NCI-H2227 (cell line): ENCODE measurements around the gene TULP4.
"Not testable (repeated sequence)": the region's sequence is repeated elsewhere in the genome, so short reads cannot be mapped to it uniquely, and the experiment has no call there.

Experiments
- DNase-seq: peaks from one replicate; lab custom pipeline; 2025; ENCODE audit not compliant: unreplicated experiment; lab: John Stamatoyannopoulos, UW

Gene TULP4

GRCh38 chr6:158327211-158327610 lies 14.9 kb downstream of the TULP4 start:
- no peak for DNase-seq

DNA sequence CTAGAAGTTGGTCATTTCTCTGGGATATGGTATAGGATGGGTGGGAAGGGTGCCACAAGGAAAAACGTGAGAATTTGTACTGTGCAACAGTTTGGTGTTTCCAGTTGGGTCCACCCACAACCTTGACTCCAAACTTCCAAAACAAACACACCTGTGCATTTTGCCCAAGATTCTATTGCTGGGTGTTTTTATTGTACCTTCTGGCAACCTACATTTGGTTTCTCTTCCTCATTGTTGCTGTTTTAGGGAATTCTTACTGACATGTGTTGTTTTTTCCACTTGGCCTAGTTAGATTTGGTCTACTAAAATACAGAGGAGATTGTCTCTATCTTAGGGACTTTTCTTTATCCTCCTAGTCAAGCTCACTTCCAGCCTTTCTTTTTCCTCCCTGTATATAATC lies 16.7 kb downstream of the TULP4 start:
- no peak for DNase-seq

DNA sequence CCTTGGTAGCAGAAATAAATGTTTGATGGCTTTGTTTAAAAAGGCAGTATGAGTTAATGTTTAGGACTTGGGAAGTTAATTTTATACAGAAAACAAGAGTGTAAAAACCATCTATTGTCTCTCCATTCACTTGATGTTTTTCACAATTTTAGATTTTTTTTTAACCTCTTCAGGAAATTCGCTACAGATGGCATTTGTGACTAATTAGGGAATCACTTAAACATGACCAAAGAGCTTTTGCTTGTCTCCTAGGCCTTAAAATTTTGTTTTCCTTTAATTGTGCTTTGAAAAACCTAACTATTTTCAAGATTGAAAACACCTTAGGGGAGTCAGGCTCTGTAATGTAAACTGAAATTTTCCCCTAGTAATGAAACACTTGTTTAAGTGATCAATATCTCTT lies 17.3 kb downstream of the TULP4 start:
- DNase-seq, result no peak

GRCh38 chr6:158330016-158330415 lies 17.8 kb downstream of the TULP4 start:
- no peak for DNase-seq

DNA sequence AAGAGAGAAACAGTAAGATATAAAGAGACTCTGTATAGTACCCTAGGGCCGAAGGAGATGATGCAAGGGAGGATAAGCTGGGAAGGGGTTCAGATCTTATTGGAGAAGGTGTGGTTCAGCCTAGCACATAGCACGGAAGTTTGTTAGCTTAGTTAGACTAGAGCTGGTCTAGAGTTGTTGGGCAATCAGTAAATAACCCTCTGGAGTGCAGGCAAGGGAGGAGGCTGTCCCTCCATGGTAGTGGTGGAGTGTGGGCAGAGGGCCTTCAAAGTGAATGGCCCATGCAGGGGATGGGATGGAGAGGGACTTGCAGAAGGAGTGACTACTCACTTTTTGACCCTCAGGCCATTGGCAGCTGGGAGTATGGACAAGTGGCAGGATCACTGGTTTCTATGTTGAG lies 20.0 kb downstream of the TULP4 start:
- DNase-seq, result no peak

DNA sequence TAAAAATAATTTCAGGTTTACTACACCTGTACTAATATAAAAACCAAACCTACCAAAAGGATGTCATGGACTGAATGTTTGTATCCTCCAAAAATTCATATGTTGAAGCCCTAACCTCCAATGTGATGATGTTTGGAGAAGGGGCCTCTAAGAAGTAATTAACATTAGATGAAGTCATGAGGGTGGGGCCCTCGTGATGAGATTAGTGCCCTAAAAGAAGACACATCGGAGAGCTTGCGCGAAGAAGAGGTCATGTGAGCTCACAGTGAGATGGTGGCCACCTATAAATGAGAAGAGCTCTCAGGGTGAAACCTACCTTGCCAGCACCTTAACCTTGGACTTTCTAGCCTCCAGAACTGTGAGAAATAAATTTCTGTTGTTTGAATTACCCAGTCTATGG lies 20.8 kb downstream of the TULP4 start:
- no peak for DNase-seq

GRCh38 chr6:158334534-158334933 lies 22.3 kb downstream of the TULP4 start:
- no peak for DNase-seq

DNA sequence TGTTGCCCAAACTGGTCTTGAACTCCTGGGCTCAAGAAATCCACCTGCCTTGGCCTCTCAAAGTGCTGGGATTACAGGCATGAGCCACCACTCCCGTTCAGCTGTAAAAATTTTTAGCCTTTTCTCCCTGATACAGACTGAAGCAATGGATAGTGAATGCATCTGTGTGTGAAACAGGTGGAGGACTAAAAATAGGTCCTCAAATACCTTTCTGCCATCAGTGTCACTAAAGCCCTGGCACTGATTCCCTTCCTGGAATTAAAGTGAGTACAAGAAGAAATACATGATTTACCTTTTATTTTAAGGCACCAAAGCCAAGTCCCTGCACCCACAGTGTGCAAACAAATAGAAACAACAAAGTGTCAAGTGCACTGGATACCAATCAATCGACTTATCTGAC lies 25.1 kb downstream of the TULP4 start:
- no peak for DNase-seq

GRCh38 chr6:158338311-158339112 lies 26.2 kb downstream of the TULP4 start:
- DNase-seq, result no peak

DNA sequence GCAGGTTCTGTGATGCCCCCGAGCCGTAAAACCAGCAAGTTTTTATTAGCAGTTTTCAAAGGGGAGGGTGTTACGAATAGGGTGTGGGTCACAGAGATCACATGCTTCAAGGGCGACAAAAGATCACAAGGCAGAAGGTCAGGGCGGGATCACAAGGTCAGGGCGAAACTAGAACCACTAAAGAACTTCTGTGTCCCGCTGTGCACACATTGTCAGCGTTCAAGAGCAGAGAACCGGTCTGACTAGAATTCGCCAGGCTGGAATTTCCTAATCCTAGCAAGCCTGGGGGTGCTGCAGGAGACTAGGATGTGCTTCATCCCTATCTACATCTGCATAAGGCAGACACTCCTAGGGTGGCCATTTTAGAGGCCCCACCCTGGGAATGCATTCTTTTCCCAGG lies 26.9 kb downstream of the TULP4 start:
- DNase-seq, result not testable (repeated sequence)

DNA sequence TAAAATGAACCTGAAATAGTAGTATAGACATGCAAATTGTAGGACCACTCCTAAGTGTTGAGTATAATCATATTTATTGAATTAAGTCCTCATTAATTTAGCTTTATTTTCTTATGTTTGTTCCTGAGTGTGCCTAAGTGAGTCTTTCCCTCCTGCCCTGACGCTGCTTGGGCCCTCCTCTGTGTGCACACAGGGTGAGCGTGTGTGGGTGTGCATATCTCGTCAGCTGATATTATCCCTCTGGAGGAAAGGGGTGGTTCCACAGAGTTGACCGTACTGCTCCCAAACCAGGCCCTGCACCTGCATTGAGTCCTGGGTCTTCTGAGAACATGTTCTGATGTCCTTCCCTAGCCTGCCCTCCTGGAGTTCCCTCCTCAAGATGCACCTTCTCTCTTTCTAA lies 28.0 kb downstream of the TULP4 start:
- DNase-seq, result no peak

GRCh38 chr6:158344534-158344933 lies 32.3 kb downstream of the TULP4 start:
- no peak for DNase-seq

DNA sequence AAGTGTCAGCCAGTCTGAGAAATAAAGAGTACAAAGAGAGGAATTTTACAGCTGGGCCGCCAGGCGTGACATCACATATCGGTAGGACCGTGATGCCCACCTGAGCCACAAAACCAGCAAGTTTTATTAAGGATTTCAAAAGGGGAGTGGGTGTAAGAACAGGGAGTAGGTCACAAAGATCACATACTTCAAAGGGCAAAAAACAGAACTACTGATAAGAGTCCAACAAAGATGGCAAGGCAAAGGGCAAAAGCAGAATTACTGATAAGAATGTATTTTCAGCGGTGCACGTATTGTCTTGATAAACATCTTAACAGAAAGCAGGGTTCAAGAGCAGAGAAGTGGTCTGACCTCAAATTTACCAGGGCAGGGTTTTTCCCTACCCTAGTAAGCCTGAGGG lies 33.2 kb downstream of the TULP4 start:
- DNase-seq, result not testable (repeated sequence)

- DNase-seq, result no peak
Observed at GRCh38 chr6:158347335-158347734, 35.1 kb downstream of the TULP4 start.

- not testable (repeated sequence) for DNase-seq
Observed at GRCh38 chr6:158348737-158349504, 36.7 kb downstream of the TULP4 start.

GRCh38 chr6:158349505-158350275 lies 37.4 kb downstream of the TULP4 start:
- not testable (repeated sequence) for DNase-seq

GRCh38 chr6:158350731-158351130 lies 38.5 kb downstream of the TULP4 start:
- not testable (repeated sequence) for DNase-seq

GRCh38 chr6:158353883-158354877 lies 41.9 kb downstream of the TULP4 start:
- no peak for DNase-seq

DNA sequence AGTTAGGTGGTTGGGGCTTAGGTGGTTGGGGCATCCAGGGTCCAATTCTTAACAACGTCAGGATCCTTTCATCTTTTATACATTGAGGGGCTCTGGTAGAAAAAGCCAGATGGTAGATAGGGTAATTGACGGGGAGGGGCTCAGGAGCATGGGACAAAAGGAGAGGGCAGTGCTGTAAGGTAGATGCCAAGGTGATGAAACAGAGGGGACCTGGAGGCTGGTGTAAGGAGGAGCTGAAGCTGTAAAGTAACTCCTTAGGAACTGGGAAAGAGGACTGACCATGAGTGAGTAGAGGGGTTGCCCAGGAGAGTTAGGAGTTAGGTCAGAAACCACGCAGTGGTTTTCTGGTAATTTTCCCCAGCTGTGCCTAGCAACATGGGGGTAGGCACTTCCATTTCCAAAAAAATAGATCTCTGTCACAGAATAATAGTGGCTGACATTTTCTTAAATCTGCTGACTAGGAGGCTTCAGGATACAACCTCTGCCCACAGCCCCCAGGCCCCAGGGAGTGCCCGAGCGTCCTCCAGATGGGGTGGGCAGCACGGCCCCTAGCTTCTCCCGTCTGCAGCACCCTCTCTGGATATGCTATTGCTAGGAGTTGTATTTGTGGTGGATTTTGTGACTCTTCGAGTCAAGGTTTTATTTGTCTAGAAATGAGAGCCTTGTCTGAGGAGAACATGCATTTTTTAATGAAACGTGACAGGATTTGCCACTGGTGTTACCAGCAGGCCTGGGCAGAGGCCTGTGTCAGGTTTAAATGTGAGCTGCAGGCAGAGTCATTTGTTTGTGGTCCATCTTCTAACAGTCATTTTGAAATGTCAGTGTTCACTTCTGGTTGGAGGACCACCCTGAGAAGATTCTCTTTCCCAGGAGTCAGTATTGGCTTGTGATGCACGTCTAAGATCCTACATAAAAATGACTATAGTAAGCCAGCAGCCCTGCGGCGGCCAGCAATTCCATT lies 44.6 kb downstream of the TULP4 start:
- no peak for DNase-seq
